ENCODE results near the gene USP53. TPM values are rescaled to one million over a fixed set of nuclear protein-coding genes. Genes with fewer than 3 reads are reported as not detected.

Gene USP53
- total and polyA plus RNA-seq, 9 of the 15 experiments (the other 6 are each of a cell fraction or from before 2014, with no cell fraction given), result 2.9 to 9.6 (median 8.3) TPM

GRCh38 chr4:119300101-119300978 is 87.8 kb downstream of the USP53 start (continued):
- TF ChIP-seq SIRT6 (IDR thresholded peaks at IDR 0.05; ENCODE audit: low read depth, low read length), result no peak
- TF ChIP-seq KAT8 (IDR thresholded peaks at IDR 0.05; ENCODE audit: low read depth), result no peak
- no peak for TF ChIP-seq ZNF57 (CRISPR knock-in tag; IDR thresholded peaks at IDR 0.05)
- no peak for TF ChIP-seq CEBPB (tag; IDR thresholded peaks at IDR 0.05)
- TF ChIP-seq TBL1XR1 (IDR thresholded peaks at IDR 0.05; ENCODE audit: low read length in 2 of 2), result 0 out of 4 replicates have a peak, but pooled peaks of 1 of the 2 experiments have one; percentile 19
- peak; percentile 86 for TF ChIP-seq ZEB2 (IDR thresholded peaks at IDR 0.05)
- TF ChIP-seq SPI1 (IDR thresholded peaks at IDR 0.05; ENCODE audit: borderline replicate concordance, low read depth, low read length), result no peak
- TF ChIP-seq POLR2AphosphoS5 (IDR thresholded peaks at IDR 0.05; ENCODE audit: control insufficient read depth, insufficient read depth, low read depth, low read length), result peak; percentile 56; the same call in 1 of the 2 replicates
- peak; percentile 82 for TF ChIP-seq CXXC5 (CRISPR knock-in tag; IDR thresholded peaks at IDR 0.05)
- no peak for TF ChIP-seq TFE3 (CRISPR knock-in tag; IDR thresholded peaks at IDR 0.05)
- TF ChIP-seq HDGF (IDR thresholded peaks at IDR 0.05), result no peak
- no peak for TF ChIP-seq ZNF354B (CRISPR knock-in tag; IDR thresholded peaks at IDR 0.05)
- no peak for TF ChIP-seq PTRF (tag; IDR thresholded peaks at IDR 0.05)
- TF ChIP-seq OTX1 (CRISPR knock-in tag; IDR thresholded peaks at IDR 0.05), result no peak
- no peak for TF ChIP-seq ELK1 (CRISPR knock-in tag; IDR thresholded peaks at IDR 0.05)
- TF ChIP-seq AFF1 (IDR thresholded peaks at IDR 0.05; ENCODE audit: low read depth in 1 of 2, partially characterized antibody in 2 of 2), result peak in 1 of 2 experiments; percentile 1
- TF ChIP-seq EGR1 (conservative IDR thresholded peaks at IDR 0.05), result 0 out of 2 replicates have a peak, but pooled peaks have one; percentile 7
- TF ChIP-seq PREB (CRISPR knock-in tag; IDR thresholded peaks at IDR 0.05), result 0 out of 2 replicates have a peak, but pooled peaks have one; percentile 76
- no peak for TF ChIP-seq ZNF3 (CRISPR knock-in tag; IDR thresholded peaks at IDR 0.05)
- peak; percentile 44; the same call in 1 of the 2 replicates for TF ChIP-seq USF1 (CRISPR knock-in tag; IDR thresholded peaks at IDR 0.05)
